Right lobe of liver (tissue), 4 donors: ENCODE data around the gene PHF5A.

Experiments
- CTCF ChIP-seq, 4 donors: fragments of 200-600 bp in 3 of 4; fragments of 450-650 bp in 1 of 4; IDR thresholded peaks; one replicate each; pipeline versions ENCODE4 v1.5.1 to v1.8.0; 2016 to 2022; ENCODE audit warnings: antibody characterized with exemption in 4 of 4, mild to moderate bottlenecking in 2 of 4
- POLR2A ChIP-seq: fragments of 450-650 bp; IDR thresholded peaks from one replicate; pipeline ENCODE4 v1.6.1; 2017; ENCODE audit warnings: antibody characterized with exemption, mild to moderate bottlenecking
- donor health status: DM: no; HTN: no; CAD: no.
- donor health status: DM: no; HTN: no; CAD: no.
- donor health status: DM: no; HTN: yes; CAD: no.

GRCh38 chr22:41479671-41480396, 11.3 kb upstream of the PHF5A start:
- TF ChIP-seq CTCF (IDR thresholded peaks at IDR 0.05) (no peak), POLR2A (no peak)
